HAP-1 (cell line): ENCODE results near the gene SYNCRIP.
"Not testable (repeated sequence)": the region's sequence is repeated elsewhere in the genome, so short reads cannot be mapped to it uniquely, and the experiment has no call there.

Experiments used
- DNase-seq, 2 experiments: peaks; one replicate each; pipeline ENCODE4 v3.0.0-alpha.2; 2016 to 2020; ENCODE audit warnings: low spot score in 2 of 2
- H3K27me3 ChIP-seq: fragments of 250-450 bp; sonication (Bioruptor Pico); 2 replicates; pipeline ENCODE4 v1.5.1; 2020; ENCODE audit warnings: low read depth, mild to moderate bottlenecking, moderate library complexity
- H3K36me3 ChIP-seq: fragments of 250-450 bp; sonication (Bioruptor Pico); replicated peaks from 2 replicates; pipeline ENCODE4 v1.5.1; 2020; ENCODE audit warnings: mild to moderate bottlenecking
- H3K4me1 ChIP-seq: fragments of 250-450 bp; sonication (Bioruptor Pico); 2 replicates; pipeline ENCODE4 v1.5.1; 2020; ENCODE audit warnings: mild to moderate bottlenecking
- H3K4me3 ChIP-seq: fragments of 250-450 bp; sonication (Bioruptor Pico); 2 replicates; pipeline ENCODE4 v1.5.1; 2020; ENCODE audit warnings: mild to moderate bottlenecking, moderate library complexity
- H3K9me3 ChIP-seq: fragments of 250-450 bp; sonication (Bioruptor Pico); 2 replicates; pipeline ENCODE4 v1.5.1; 2020; ENCODE audit warnings: mild to moderate bottlenecking, moderate library complexity
- in situ Hi-C: fragments of 300-500 bp; cut with MboI; formaldehyde crosslinking; loops from 3 replicates; pipeline ENCODE4 v1.14.3; 2020; ENCODE audit warnings: low sequenced_read_pairs, inconsistent platforms, mixed read lengths

The SYNCRIP gene

GRCh38 chr6:85602100-85602499 lies 40.6 kb downstream of the SYNCRIP start:
- no peaks in the 10 kb centered on the region for H3K27me3 ChIP-seq
- DNase-seq, result no peak
- H3K4me3 ChIP-seq, result no peak overlapping the region
- in situ Hi-C loops, result no loop called here
- no peaks in the 10 kb centered on the region; the same call in 1 of the 2 replicates for H3K36me3 ChIP-seq
- no peaks in the 10 kb centered on the region for H3K4me1 ChIP-seq
- H3K9me3 ChIP-seq, result no peaks in the 10 kb centered on the region

GRCh38 chr6:85600713-85601313 lies 41.9 kb downstream of the SYNCRIP start:
- Histone ChIP-seq H3K4me3 (no peak overlapping the region), H3K36me3 (no peaks in the 10 kb centered on the region; the same call in 1 of the 2 replicates)

GRCh38 chr6:85594197-85594930 lies 48.3 kb downstream of the SYNCRIP start:
- DNase-seq, result peak; percentile 48 to 57
- Histone ChIP-seq H3K9me3 (no peaks in the 10 kb centered on the region), H3K36me3 (no peaks in the 10 kb centered on the region), H3K4me3 (peak overlapping the region; percentile 70), H3K4me1 (peaks cover 5% of the 10 kb centered on the region), H3K27me3 (no peaks in the 10 kb centered on the region)
- in situ Hi-C loops, result no loop called here

More at GRCh38 chr6:85600713-85601313, 41.9 kb downstream of the SYNCRIP start:
- no peak for DNase-seq
- in situ Hi-C loops, result no loop called here
- H3K27me3 ChIP-seq, result no peaks in the 10 kb centered on the region
- no peaks in the 10 kb centered on the region for H3K4me1 ChIP-seq
- H3K9me3 ChIP-seq, result no peaks in the 10 kb centered on the region

GRCh38 chr6:85593438-85594196 lies 49.1 kb downstream of the SYNCRIP start, which contains the start of gene SNX14:
Gene SNX14, minus strand, starts transcription at chr6:85593858. Its CDS starts 140 bp downstream, at chr6:85593718.
- in situ Hi-C loops, result no loop called here
- no peaks in the 10 kb centered on the region for H3K36me3 ChIP-seq
- no peaks in the 10 kb centered on the region for H3K27me3 ChIP-seq
- DNase-seq, result peak; percentile 65 to 89
- peak within 1 kb of the TSS; percentile 70 for H3K4me3 ChIP-seq
- H3K9me3 ChIP-seq, result no peaks in the 10 kb centered on the region
- peaks cover 5% of the 10 kb centered on the region for H3K4me1 ChIP-seq

- H3K4me3 ChIP-seq, result no peak overlapping the region; the same call in 1 of the 2 replicates
- in situ Hi-C loops, result no loop called here
These were observed 50.7 kb downstream of the SYNCRIP start for GRCh38 chr6:85592033-85592432.

GRCh38 chr6:85591207-85591606 lies 51.5 kb downstream of the SYNCRIP start:
- DNase-seq, result no peak
- Histone ChIP-seq H3K9me3 (no peaks in the 10 kb centered on the region), H3K27me3 (no peaks in the 10 kb centered on the region), H3K4me1 (peaks cover 5% of the 10 kb centered on the region), H3K36me3 (no peaks in the 10 kb centered on the region), H3K4me3 (no peak overlapping the region)
- in situ Hi-C loops, result no loop called here

More at GRCh38 chr6:85592033-85592432, 50.7 kb downstream of the SYNCRIP start:
- no peak for DNase-seq
- no peaks in the 10 kb centered on the region for H3K36me3 ChIP-seq
- peaks cover 5% of the 10 kb centered on the region for H3K4me1 ChIP-seq
- no peaks in the 10 kb centered on the region for H3K27me3 ChIP-seq
- H3K9me3 ChIP-seq, result no peaks in the 10 kb centered on the region

- Histone ChIP-seq H3K4me3 (no peak overlapping the region), H3K9me3 (peaks cover 8% of the 10 kb centered on the region; the same call in 1 of the 2 replicates), H3K27me3 (no peaks in the 10 kb centered on the region), H3K4me1 (no peaks in the 10 kb centered on the region), H3K36me3 (no peaks in the 10 kb centered on the region; the same call in 1 of the 2 replicates)
- no peak for DNase-seq
- in situ Hi-C loops, result no loop called here
These were observed 56.9 kb downstream of the SYNCRIP start for GRCh38 chr6:85585741-85586140.

- H3K4me3 ChIP-seq, H3K4me1 ChIP-seq, DNase-seq, H3K27me3 ChIP-seq, in situ Hi-C loops, H3K36me3 ChIP-seq, H3K9me3 ChIP-seq: not testable (repeated sequence)
These were observed 59.9 kb downstream of the SYNCRIP start for GRCh38 chr6:85582832-85583231.

GRCh38 chr6:85581572-85581971 lies 61.1 kb downstream of the SYNCRIP start:
- in situ Hi-C loops, result no loop called here
- H3K4me1 ChIP-seq, result no peaks in the 10 kb centered on the region
- H3K9me3 ChIP-seq, result peaks cover 8% of the 10 kb centered on the region; the same call in 1 of the 2 replicates
- DNase-seq, result no peak
- H3K27me3 ChIP-seq, result no peaks in the 10 kb centered on the region
- no peaks in the 10 kb centered on the region; the same call in 1 of the 2 replicates for H3K36me3 ChIP-seq
- no peak overlapping the region for H3K4me3 ChIP-seq

- in situ Hi-C loops, result no loop called here
- DNase-seq, result no peak
- Histone ChIP-seq H3K4me1 (peaks cover 5% of the 10 kb centered on the region), H3K36me3 (no peaks in the 10 kb centered on the region; the same call in 1 of the 2 replicates), H3K9me3 (peaks cover 8% of the 10 kb centered on the region; the same call in 1 of the 2 replicates), H3K27me3 (no peaks in the 10 kb centered on the region), H3K4me3 (no peak overlapping the region)
These were observed 61.8 kb downstream of the SYNCRIP start for GRCh38 chr6:85580878-85581267.

GRCh38 chr6:85580118-85580877 lies 62.4 kb downstream of the SYNCRIP start:
- H3K4me1 ChIP-seq, result peaks cover 8% of the 10 kb centered on the region
- no peaks in the 10 kb centered on the region for H3K27me3 ChIP-seq
- H3K4me3 ChIP-seq, result no peak overlapping the region
- H3K9me3 ChIP-seq, result peaks cover 8% of the 10 kb centered on the region; the same call in 1 of the 2 replicates
- DNase-seq, result no peak
- in situ Hi-C loops, result no loop called here
- no peaks in the 10 kb centered on the region; the same call in 1 of the 2 replicates for H3K36me3 ChIP-seq

GRCh38 chr6:85579581-85579980 lies 63.1 kb downstream of the SYNCRIP start:
- Histone ChIP-seq H3K27me3 (no peaks in the 10 kb centered on the region), H3K36me3 (no peaks in the 10 kb centered on the region; the same call in 1 of the 2 replicates), H3K4me3 (no peak overlapping the region), H3K4me1 (peaks cover 8% of the 10 kb centered on the region), H3K9me3 (peaks cover 5% of the 10 kb centered on the region; the same call in 1 of the 2 replicates)
- DNase-seq, result no peak
- in situ Hi-C loops, result no loop called here

- no peak overlapping the region for H3K4me3 ChIP-seq
- no peaks in the 10 kb centered on the region for H3K9me3 ChIP-seq
- H3K4me1 ChIP-seq, result peaks cover 8% of the 10 kb centered on the region
- no peak for DNase-seq
- in situ Hi-C loops, result no loop called here
- peaks cover 4% of the 10 kb centered on the region; the same call in 1 of the 2 replicates for H3K36me3 ChIP-seq
- no peaks in the 10 kb centered on the region for H3K27me3 ChIP-seq
These were observed 66.2 kb downstream of the SYNCRIP start for GRCh38 chr6:85576476-85576875.
